ENCODE measurements around the gene UNC45A. TPM values are rescaled to one million over a fixed set of nuclear protein-coding genes. Genes with fewer than 3 reads are reported as not detected.

Gene UNC45A
- total RNA-seq, 1 experiment from 2014 or later: 84.4 TPM

GRCh38 chr15:90972133-90972532, 37.0 kb downstream of the UNC45A start:
- H3K4me3 ChIP-seq (ENCODE audit: low read depth in 2 of 2, low read length in 2 of 2): no peak overlapping the region
- BruUV-seq (replicated peaks): no TSS peak
- no peak for TF ChIP-seq REST (IDR thresholded peaks at IDR 0.05; ENCODE audit: insufficient read depth in 1 of 2, low read depth in 2 of 2, low read length in 1 of 2)
- DNase-seq (ENCODE audit: low read depth, low spot score): no peak
- no peaks in the 10 kb centered on the region for H3K9me3 ChIP-seq (ENCODE audit: control insufficient read depth, insufficient read depth, low read depth, low read length)
- H3K27ac ChIP-seq (ENCODE audit: low read length): no peak overlapping the region
- CTCF ChIA-PET: no interaction called here
- no peak for ATAC-seq
- no peaks in the 10 kb centered on the region for H3K27me3 ChIP-seq (ENCODE audit: control insufficient read depth, insufficient read depth, low read length)
- peaks cover 44% of the 10 kb centered on the region for H3K36me3 ChIP-seq (ENCODE audit: control insufficient read depth, insufficient read depth, low read length)
- intact Hi-C loops (cut with micrococcal nuclease; ENCODE audit: unreplicated experiment) (no loop called here), in situ Hi-C loops (cut with HindIII; ENCODE audit: low pct_unique_long_range_greater_than_20kb, low sequenced_read_pairs) (no loop called here)
- H3K4me1 ChIP-seq (ENCODE audit: control insufficient read depth, insufficient read depth, low read length): no peaks in the 10 kb centered on the region
- POLR2A ChIA-PET: interaction anchor here (1.0 kb wide), 1 partner anchor 24 kb away, joined by 12 read pairs; no protein-coding TSS in a partner anchor

GRCh38 chr15:90974216-90974615, 39.1 kb downstream of the UNC45A start:
- H3K4me3 ChIP-seq (ENCODE audit: low read depth in 2 of 2, low read length in 2 of 2): no peak overlapping the region
- no TSS peak for BruUV-seq (replicated peaks)
- peaks cover 34% of the 10 kb centered on the region for H3K36me3 ChIP-seq (ENCODE audit: control insufficient read depth, insufficient read depth, low read length)
- CTCF ChIA-PET: no interaction called here
- H3K27me3 ChIP-seq (ENCODE audit: control insufficient read depth, insufficient read depth, low read length): no peaks in the 10 kb centered on the region
- DNase-seq (ENCODE audit: low read depth, low spot score) (no peak), ATAC-seq (no peak; the same call in 1 of the 2 replicates)
- no peak for TF ChIP-seq TCF7L2 (IDR thresholded peaks at IDR 0.05; ENCODE audit: low read depth, low read length)
- no peak for TF ChIP-seq CTCF (IDR thresholded peaks at IDR 0.05)
- no peak for TF ChIP-seq REST (IDR thresholded peaks at IDR 0.05; ENCODE audit: insufficient read depth in 1 of 2, low read depth in 2 of 2, low read length in 1 of 2)
- TF ChIP-seq SIN3A (IDR thresholded peaks at IDR 0.05; ENCODE audit: borderline replicate concordance, insufficient read depth, low read depth, low read length): no peak
- TF ChIP-seq POLR2AphosphoS5 (IDR thresholded peaks at IDR 0.05; ENCODE audit: low read depth, low read length): no peak
- intact Hi-C loops (cut with micrococcal nuclease; ENCODE audit: unreplicated experiment): no loop called here
- no peak overlapping the region for H3K27ac ChIP-seq (ENCODE audit: low read length)
- H3K4me1 ChIP-seq (ENCODE audit: control insufficient read depth, insufficient read depth, low read length): no peaks in the 10 kb centered on the region
- no peaks in the 10 kb centered on the region for H3K9me3 ChIP-seq (ENCODE audit: control insufficient read depth, insufficient read depth, low read depth, low read length)
- in situ Hi-C loops (cut with HindIII; ENCODE audit: low pct_unique_long_range_greater_than_20kb, low sequenced_read_pairs): no loop called here
- POLR2A ChIA-PET: no interaction called here

All from Panc1 (cell line).